H1 (cell line): ENCODE measurements around the gene PTPMT1. TPM values are rescaled to one million over a fixed set of nuclear protein-coding genes. Genes with fewer than 3 reads are reported as not detected.

Experiments
- CTCF ChIA-PET: fragments of 300-600 bp; sonication (Branson Sonifier 250); formaldehyde crosslinking; loops from one replicate; lab custom pipeline; 2021; ENCODE audit not compliant: partially characterized antibody; lab: Charles Lee
- POLR2A ChIA-PET: fragments of 300-600 bp; sonication (Branson Sonifier 250); formaldehyde crosslinking; loops from one replicate; lab custom pipeline; 2021; ENCODE audit warnings: inconsistent platforms; ENCODE audit not compliant: partially characterized antibody; lab: Charles Lee
- DNase-seq, 2 experiments: peaks; one replicate each; pipeline versions ENCODE4 v3.0.0 to v3.0.0-alpha.2; 2010 to 2022; ENCODE audit warnings: low spot score in 2 of 2, low read depth in 1 of 2, mixed read lengths in 1 of 2
- FAIRE-seq: peaks from 2 replicates; lab custom pipeline; 2011; peaks lifted over from hg19 to GRCh38; lab: Jason Lieb, UNC
- H2AFZ ChIP-seq: 2 replicates; pipeline ENCODE4 v1.8.1; 2012; ENCODE audit warnings: low read length, inconsistent platforms
- H2AK5ac ChIP-seq: 2 replicates; pipeline ENCODE4 v1.6.1; 2013; ENCODE audit warnings: low read depth, low read length
- H2BK120ac ChIP-seq: replicated peaks from 2 replicates; pipeline ENCODE3; 2013; ENCODE audit warnings: low read depth, low read length, inconsistent platforms
- H2BK12ac ChIP-seq: 2 replicates; pipeline ENCODE4 v1.6.1; 2013; ENCODE audit warnings: low read depth, low read length
- H2BK15ac ChIP-seq: 2 replicates; pipeline ENCODE4 v1.6.1; 2013; ENCODE audit warnings: low read length
- H2BK20ac ChIP-seq: 2 replicates; pipeline ENCODE4 v1.6.1; 2013; ENCODE audit warnings: low read length
- H2BK5ac ChIP-seq: 2 replicates; pipeline ENCODE4 v1.6.1; 2013; ENCODE audit warnings: low read depth, low read length
- H3K14ac ChIP-seq: 2 replicates; pipeline ENCODE4 v1.6.1; 2013; ENCODE audit warnings: inconsistent platforms; ENCODE audit not compliant: insufficient read length
- H3K18ac ChIP-seq: 2 replicates; pipeline ENCODE4 v1.6.1; 2013; ENCODE audit warnings: low read length; ENCODE audit errors: extremely low read depth
- H3K23ac ChIP-seq: 2 replicates; pipeline ENCODE4 v1.6.1; 2013; ENCODE audit warnings: inconsistent platforms; ENCODE audit not compliant: insufficient read length
- H3K23me2 ChIP-seq: 2 replicates; pipeline ENCODE4 v1.6.1; 2013; ENCODE audit warnings: low read depth, low read length
- H3K27ac ChIP-seq: 2 replicates; pipeline ENCODE4 v1.6.1; 2011; ENCODE audit warnings: low read depth, low read length, inconsistent platforms
- H3K27me3 ChIP-seq, 4 experiments: replicated peaks in 1 of 4; 1 replicate in 1 of 4; 2 replicates in 3 of 4; pipeline versions ENCODE4 v1.6.1 to v1.8.1; 2011 to 2013; ENCODE audit warnings: low read length in 3 of 4, mild to moderate bottlenecking in 3 of 4, inconsistent platforms in 2 of 4, mixed read lengths in 2 of 4, moderate library complexity in 1 of 4; ENCODE audit not compliant: control insufficient read depth in 3 of 4, insufficient read depth in 3 of 4; ENCODE audit errors: extremely low read depth in 1 of 4
- H3K36me3 ChIP-seq, 4 experiments: 2 replicates each; pipeline versions ENCODE4 v1.6.1 to v1.8.1; 2011 to 2013; ENCODE audit warnings: mild to moderate bottlenecking in 4 of 4, low read length in 3 of 4, moderate library complexity in 2 of 4, control low read depth in 1 of 4, inconsistent platforms in 1 of 4; ENCODE audit not compliant: insufficient read depth in 4 of 4, control insufficient read depth in 2 of 4
- H3K4ac ChIP-seq: replicated peaks from 2 replicates; pipeline ENCODE3; 2013; ENCODE audit warnings: low read length, low read depth, mixed read lengths, inconsistent platforms; ENCODE audit not compliant: insufficient read length
- H3K4me1 ChIP-seq, 4 experiments: replicated peaks in 1 of 4; 1 replicate in 1 of 4; 2 replicates in 3 of 4; pipeline versions ENCODE4 v1.6.1 to v1.8.1; 2011 to 2013; ENCODE audit warnings: low read length in 3 of 4, inconsistent platforms in 2 of 4, mixed read lengths in 1 of 4; ENCODE audit not compliant: insufficient read depth in 4 of 4, control insufficient read depth in 3 of 4
- H3K4me2 ChIP-seq, 2 experiments: 2 replicates each; pipeline versions ENCODE4 v1.6.1 to v1.8.1; 2011 to 2013; ENCODE audit warnings: low read depth in 2 of 2, low read length in 2 of 2, control low read depth in 1 of 2, inconsistent platforms in 1 of 2, mild to moderate bottlenecking in 1 of 2; ENCODE audit not compliant: insufficient read depth in 1 of 2
- H3K4me3 ChIP-seq, 4 experiments: fragments of 200-600, 300-600 bp in 1 of 4; sonication (generic), shearing (Covaris generic), sonication (Bioruptor Twin) in 1 of 4; 2 replicates each; pipeline versions ENCODE4 v1.5.1 to v1.8.1; 2011 to 2016; ENCODE audit warnings: low read length in 4 of 4, low read depth in 3 of 4, control low read depth in 2 of 4, inconsistent platforms in 2 of 4, mild to moderate bottlenecking in 2 of 4, mixed read lengths in 1 of 4, moderate library complexity in 1 of 4; ENCODE audit not compliant: insufficient read depth in 2 of 4; ENCODE audit errors: extremely low read depth in 1 of 4
- H3K56ac ChIP-seq: replicated peaks from 2 replicates; pipeline ENCODE3; 2013; ENCODE audit warnings: low read depth, mild to moderate bottlenecking, mixed read lengths, low read length, inconsistent platforms; ENCODE audit not compliant: insufficient read length
- H3K79me1 ChIP-seq: 2 replicates; pipeline ENCODE4 v1.6.1; 2013; ENCODE audit warnings: low read depth, low read length, control low read depth
- H3K79me2 ChIP-seq, 2 experiments: 2 replicates each; pipeline versions ENCODE4 v1.6.1 to v1.8.1; 2012 to 2013; ENCODE audit warnings: low read length in 2 of 2, mild to moderate bottlenecking in 2 of 2, inconsistent platforms in 1 of 2; ENCODE audit not compliant: insufficient read depth in 2 of 2, control insufficient read depth in 1 of 2
- H3K9ac ChIP-seq, 4 experiments: replicated peaks in 1 of 4; 1 replicate in 1 of 4; 2 replicates in 3 of 4; pipeline versions ENCODE4 v1.6.1 to v1.8.1; 2011 to 2013; ENCODE audit warnings: low read depth in 3 of 4, low read length in 3 of 4, control low read depth in 2 of 4, mild to moderate bottlenecking in 2 of 4, moderate library complexity in 2 of 4, inconsistent platforms in 1 of 4; ENCODE audit errors: extremely low read depth in 1 of 4
- H3K9me3 ChIP-seq, 2 experiments: 2 replicates each; pipeline versions ENCODE4 v1.6.1 to v1.8.1; 2012 to 2013; ENCODE audit warnings: mild to moderate bottlenecking in 2 of 2, moderate library complexity in 2 of 2, control low read depth in 1 of 2, inconsistent platforms in 1 of 2, low read depth in 1 of 2, low read length in 1 of 2, mixed read lengths in 1 of 2; ENCODE audit not compliant: insufficient read depth in 2 of 2
- H4K20me1 ChIP-seq, 2 experiments: replicated peaks in 1 of 2; 2 replicates each; pipeline versions ENCODE3 to v1.8.1; 2011 to 2013; ENCODE audit warnings: inconsistent platforms in 2 of 2, low read length in 2 of 2, mild to moderate bottlenecking in 1 of 2; ENCODE audit not compliant: insufficient read depth in 2 of 2, control insufficient read depth in 1 of 2
- H4K5ac ChIP-seq: 2 replicates; pipeline ENCODE4 v1.6.1; 2013; ENCODE audit warnings: low read length, low read depth, mixed read lengths, inconsistent platforms; ENCODE audit not compliant: insufficient read length
- H4K8ac ChIP-seq: 2 replicates; pipeline ENCODE4 v1.8.0; 2013; ENCODE audit warnings: mild to moderate bottlenecking, moderate library complexity, low read length, inconsistent platforms; ENCODE audit not compliant: insufficient read depth; ENCODE audit errors: extremely low read depth
- H4K91ac ChIP-seq: replicated peaks from 2 replicates; pipeline ENCODE3; 2013; ENCODE audit warnings: low read length, mixed read lengths, inconsistent platforms; ENCODE audit not compliant: insufficient read length
- BCL11A ChIP-seq, 2 experiments: IDR thresholded peaks; one replicate each; pipeline ENCODE4 v1.6.1; 2011; ENCODE audit warnings: low read depth in 2 of 2, low read length in 2 of 2, mild to moderate bottlenecking in 2 of 2
- CEBPB ChIP-seq: IDR thresholded peaks from 2 replicates; pipeline ENCODE4 v1.6.1; 2012; ENCODE audit warnings: low read depth, low read length
- WGBS, 2 experiments: shearing (Covaris generic) in 1 of 2; methylation state at CpG; one replicate each; pipeline versions ENCODE4 v1.1.6 to v1.1.7; 2013 to 2015; ENCODE audit warnings: low lambda C conversion rate in 2 of 2, mixed read lengths in 2 of 2, inconsistent platforms in 1 of 2, low coverage in 1 of 2, missing lambda C conversion rate in 1 of 2; ENCODE audit not compliant: insufficient replicate concordance in 2 of 2, insufficient coverage in 1 of 2, insufficient read length in 1 of 2; ENCODE audit errors: extremely low coverage in 1 of 2, missing lambda C conversion rate in 1 of 2; 5-methylcytosine and 5-hydroxymethylcytosine counted together
- polyA plus RNA-seq, 7 experiments: library from polyadenylated mRNA; depleted of rRNA in 3 of 7; stranded (reverse) in 5 of 7; unstranded in 2 of 7; fragments of >200 nt in 5 of 7; fragments of 200-250 nt in 2 of 7; gene quantifications; 1 replicate in 5 of 7; 2 replicates in 1 of 7; 4 replicates in 1 of 7; pipeline versions ENCODE4 v1.2.1 to v1.2.3, GENCODE V29; 2011 to 2013; ENCODE audit warnings: missing spikeins in 2 of 7, mixed read lengths in 2 of 7
- total RNA-seq: library from RNA; stranded (reverse); fragmentation: NEBNext Ultra II Directional; extraction: Animal tissue kit (Norgen Biotek cat#: 25700); gene quantifications from 2 replicates; pipeline ENCODE4 v1.2.1, GENCODE V29; 2021

Gene PTPMT1
- total and polyA plus RNA-seq, 2 of the 8 experiments (the other 6 are each of a cell fraction or from before 2014, with no cell fraction given), result 44.8 to 105 TPM

DNA sequence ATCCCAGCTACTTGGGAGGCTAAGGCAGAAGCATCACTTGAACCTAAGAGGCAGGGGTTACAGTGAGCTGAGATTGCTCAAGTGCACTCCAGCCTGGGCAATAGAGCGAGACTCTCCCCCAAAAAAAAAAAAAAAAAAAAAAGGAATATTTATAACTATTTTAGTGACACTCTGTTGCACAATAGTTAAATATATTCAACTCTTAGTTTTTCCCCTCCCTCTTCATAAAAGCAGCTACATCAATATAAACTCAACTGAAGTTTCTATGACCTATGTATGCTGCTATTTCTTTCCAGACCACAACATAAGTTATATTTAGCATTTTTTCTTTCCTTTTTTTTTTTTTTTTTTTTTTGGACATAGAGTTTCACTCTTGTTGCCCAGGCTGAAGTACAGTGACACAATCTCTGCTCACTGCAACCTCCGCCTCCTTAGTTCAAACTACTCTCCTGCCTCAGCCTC, 31.7 kb upstream of the PTPMT1 start:
- peaks cover 0 to 8% (median 0%) of the 10 kb centered on the region in 4 experiments; a peak in 1 of 8 replicates for H3K36me3 ChIP-seq

More for the DNA sequence above, 31.7 kb upstream of the PTPMT1 start:
- DNase-seq, result no peak
- Histone ChIP-seq H2AK5ac (no peak overlapping the region), H4K91ac (no peak overlapping the region), H3K79me1 (no peaks in the 10 kb centered on the region), H3K14ac (no peak overlapping the region), H3K4me3 (no peak overlapping the region), H3K23me2 (no peaks in the 10 kb centered on the region), H3K4me1 (peaks cover 0 to under 1% (median 0%) of the 10 kb centered on the region in 4 experiments; a peak in 1 of 7 replicates), H3K4ac (no peak overlapping the region), H3K79me2 (peaks cover 23 to 99% of the 10 kb centered on the region in 2 experiments), H4K20me1 (peaks cover 21 to 23% of the 10 kb centered on the region in 2 experiments), H2BK20ac (no peak overlapping the region), H3K9ac (no peak overlapping the region), H2BK5ac (no peak overlapping the region), H3K27ac (no peak overlapping the region), H2BK15ac (no peak overlapping the region), H2BK120ac (no peak overlapping the region), H2BK12ac (no peak overlapping the region), H3K56ac (no peak overlapping the region), H3K23ac (no peak overlapping the region), H3K9me3 (no peaks in the 10 kb centered on the region), H3K4me2 (no peak overlapping the region), H4K8ac (no peak overlapping the region), H3K18ac (no peak overlapping the region), H4K5ac (no peak overlapping the region), H3K27me3 (no peaks in the 10 kb centered on the region), H2AFZ (no peak overlapping the region)
- ChIA-PET POLR2A (interaction anchor here (0.7 to 3.1 kb wide), 5 partner anchors 10 to 24 kb away, joined by 3 to 11 read pairs (median 4); no protein-coding TSS in a partner anchor), CTCF (interaction anchor here (0.7 to 1.9 kb wide), 8 partner anchors 9 to 142 kb away, joined by 3 to 6 read pairs (median 4); no protein-coding TSS in a partner anchor)
- 100% methylated on average over 2 of the region's 2 CpGs; no CpG with 5 or more reads in 1 of the 2 experiments for WGBS, 2 experiments
- FAIRE-seq, result no peak
- TF ChIP-seq BCL11A (IDR thresholded peaks at IDR 0.05; ENCODE audit: low read depth in 2 of 2, low read length in 2 of 2) (no peak), CEBPB (0 out of 2 replicates have a peak, but pooled peaks have one; percentile 2)
